ENCODE measurements around the gene CCN6.
A peak's percentile ranks its signal among the peaks of the same experiment; 100 is the strongest.
"Not testable (repeated sequence)": the region's sequence is repeated elsewhere in the genome, so short reads cannot be mapped to it uniquely, and the experiment has no call there.

CCN6 gene

DNA sequence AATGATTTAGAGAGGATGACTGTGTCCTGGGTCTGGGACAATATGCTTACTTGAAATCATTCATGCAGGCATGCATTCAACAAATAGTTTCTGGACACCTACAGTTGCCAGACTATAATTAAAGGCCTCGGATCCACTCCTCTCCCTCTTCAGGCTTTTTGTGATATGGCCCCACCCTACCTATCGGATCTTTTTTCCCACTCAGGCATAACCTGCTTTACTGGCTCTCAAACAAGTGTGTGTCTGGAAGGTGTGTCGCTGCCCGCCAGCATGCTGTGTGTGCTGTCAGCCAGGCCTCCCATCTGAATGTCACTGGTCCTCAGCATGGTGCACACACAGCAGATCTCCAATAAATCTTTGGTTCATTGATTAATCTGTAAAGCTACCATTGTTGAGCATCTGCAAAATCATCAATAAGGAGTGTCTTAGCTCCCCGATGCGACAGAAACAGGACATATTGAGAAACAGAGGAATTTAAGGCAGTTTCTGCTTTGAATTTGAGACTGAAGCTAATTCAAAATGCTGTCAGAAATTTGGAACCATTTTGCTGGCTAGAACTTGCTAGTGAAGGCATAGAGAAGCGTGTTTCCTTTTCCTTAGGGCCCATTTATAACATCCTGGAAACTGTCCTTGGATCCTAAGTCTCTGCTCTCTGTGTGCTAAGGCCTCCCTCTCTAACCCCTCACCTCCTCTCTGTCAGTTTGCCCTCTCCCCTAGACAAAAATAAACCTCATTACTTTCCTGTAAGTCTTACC lies 23.5 kb upstream of the CCN6 start:
- DNase-seq (ENCODE audit: low read depth in 2 of 2), result no peak

DNA sequence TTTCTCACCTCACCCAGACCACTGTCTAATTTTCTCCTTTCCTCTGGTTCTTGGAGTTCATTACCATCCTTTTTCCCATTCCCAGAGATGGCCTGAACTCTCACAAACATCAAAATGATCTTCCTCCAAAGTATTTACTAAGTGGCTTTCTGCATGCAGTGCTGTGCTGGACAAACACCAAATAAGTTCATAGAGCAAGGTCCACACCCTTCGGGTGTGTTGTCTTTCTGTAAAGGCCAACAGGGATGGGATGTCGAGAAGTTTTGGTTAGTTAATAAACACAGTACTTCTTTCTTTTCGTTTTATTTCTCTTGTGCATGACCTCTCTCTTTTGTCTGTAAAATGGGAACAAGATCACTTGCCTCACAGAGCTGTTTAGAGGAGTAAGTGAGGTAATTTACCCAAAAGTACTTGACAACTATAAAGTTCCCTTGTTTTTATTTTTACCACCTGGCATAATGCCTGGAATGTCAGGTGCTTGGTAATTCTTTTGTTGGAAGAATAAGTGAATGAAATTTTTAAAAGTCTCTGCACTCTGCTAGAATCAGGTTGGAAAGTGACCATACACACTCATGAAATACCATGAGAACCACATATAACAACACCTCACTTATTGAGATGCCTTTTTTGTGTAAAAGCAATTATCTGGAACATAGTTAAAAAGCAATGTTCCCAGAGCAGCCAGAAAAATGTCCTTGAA lies 22.8 kb upstream of the CCN6 start:
- DNase-seq (ENCODE audit: low read depth in 2 of 2), result no peak

DNA sequence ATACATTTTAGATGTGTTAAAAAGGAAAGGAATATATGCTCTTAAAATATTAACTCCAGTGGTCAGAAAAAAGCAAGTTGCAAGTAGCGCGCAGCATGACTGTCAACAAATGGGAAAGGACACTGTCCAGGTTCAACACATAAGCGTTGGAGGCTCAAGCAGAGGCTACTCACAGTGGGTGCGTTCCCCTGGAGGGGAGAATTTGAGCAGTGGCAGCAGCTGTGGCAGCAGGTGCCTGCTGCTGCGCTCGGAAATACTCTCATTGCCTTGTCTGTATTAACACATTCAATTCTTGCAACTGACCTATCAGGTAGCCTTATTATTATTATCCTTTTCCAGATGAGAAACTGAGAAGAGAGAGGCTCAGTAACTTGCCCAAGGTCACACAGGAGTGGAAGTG lies 21.9 kb upstream of the CCN6 start:
- no peak for DNase-seq (ENCODE audit: low read depth in 2 of 2)

DNA sequence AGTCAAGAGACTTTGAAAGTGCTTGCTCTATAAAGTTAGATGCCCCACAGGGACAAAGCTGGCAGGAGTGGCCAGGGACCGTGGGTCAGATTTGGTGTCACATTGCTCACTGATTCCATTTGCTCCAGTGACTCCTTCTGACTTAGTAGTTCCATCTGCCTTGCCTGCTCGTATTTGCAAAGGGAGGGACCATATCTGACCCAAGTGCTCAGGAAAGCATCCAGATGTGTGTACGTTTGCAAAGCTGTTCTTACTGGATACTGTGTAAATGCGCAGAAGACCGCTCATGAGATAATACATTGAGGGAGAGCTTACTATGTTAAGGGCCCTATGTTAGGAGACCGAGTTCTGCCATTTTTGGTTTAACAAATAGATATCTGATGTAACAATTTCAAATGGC lies 21.2 kb upstream of the CCN6 start:
- DNase-seq (ENCODE audit: low read depth in 2 of 2), result no peak

DNA sequence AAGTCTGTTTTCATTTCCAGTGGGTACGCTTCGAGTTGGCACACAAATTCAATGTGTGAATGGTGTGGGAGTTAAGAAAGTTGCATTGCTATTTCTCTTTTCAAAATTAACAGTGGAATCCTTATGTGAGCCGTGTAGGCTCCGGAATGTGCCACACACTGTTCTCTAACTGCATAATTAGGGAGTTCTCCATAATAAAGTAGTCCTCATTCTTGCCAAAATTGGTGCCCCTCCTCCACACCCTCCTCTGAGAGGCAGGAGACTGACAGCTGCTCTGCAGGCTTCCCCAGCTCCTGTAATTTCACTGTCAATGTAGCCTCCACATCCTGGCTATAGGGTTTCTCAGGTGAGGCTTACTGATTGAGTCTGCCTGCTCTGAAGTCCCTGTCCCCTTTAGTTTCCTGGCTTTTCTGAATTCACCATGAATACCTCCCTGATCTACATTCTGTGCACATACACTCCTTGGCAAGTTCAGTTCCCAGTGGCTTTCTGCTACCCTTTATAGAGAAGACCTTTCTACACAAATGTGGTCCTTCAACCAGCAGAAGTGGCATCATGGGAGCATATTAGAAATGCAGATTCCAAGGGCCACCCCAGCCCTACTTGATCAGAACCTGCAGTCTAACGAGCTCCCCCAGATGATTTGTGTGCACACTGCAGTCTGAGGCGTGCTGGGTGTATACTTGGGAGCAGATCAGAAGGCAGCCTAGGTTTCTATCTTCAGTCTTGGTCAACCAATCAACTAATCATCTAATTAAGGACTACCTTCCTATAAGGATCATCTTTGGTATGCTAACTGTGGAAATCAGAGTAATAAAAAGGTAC lies 19.9 kb upstream of the CCN6 start:
- no peak for DNase-seq (ENCODE audit: low read depth in 2 of 2)

DNA sequence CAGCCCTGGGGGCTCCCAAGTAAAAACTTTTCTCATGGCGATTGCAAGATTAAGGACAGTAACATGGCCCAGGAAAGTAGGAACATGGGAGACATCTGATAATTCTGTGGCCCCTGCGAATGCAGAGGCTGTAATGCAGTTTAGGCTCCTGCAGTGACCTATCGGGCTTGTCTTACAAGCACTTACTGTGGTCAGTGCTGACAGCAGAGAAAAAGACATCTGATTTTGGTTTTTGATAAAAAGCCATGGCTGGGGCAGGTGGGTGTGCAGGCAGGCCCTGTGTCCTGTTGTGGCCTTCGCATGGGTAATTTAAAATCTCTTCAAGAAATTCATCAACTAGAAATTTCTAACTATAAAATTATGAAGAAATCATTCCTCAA lies 19.3 kb upstream of the CCN6 start:
- no peak for DNase-seq (ENCODE audit: low read depth in 2 of 2)

DNA sequence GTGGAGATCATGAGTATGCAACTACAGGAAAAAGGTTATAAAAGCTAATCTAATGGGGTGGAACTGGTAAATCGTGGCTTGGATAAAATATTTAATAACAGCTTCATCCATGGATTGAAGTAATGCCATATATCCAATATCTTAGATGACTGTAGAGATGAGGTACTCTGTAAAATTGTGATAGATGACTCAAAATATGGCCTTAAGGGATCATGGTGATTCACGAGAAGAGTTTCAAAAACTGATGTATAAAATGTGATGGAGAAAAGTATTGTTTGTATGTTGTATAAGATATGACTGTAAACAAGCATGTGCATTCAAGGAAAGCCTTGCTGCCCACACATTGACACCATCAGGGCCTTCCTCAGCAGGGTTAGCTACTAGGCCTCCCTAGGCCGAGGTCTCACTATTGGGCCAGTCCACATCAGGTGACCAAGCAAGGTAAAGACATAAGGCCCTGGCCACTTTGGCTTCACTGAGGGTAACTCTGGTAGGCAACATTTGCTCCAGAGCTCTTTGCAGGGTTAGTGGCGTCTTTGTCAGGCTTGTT lies 17.7 kb upstream of the CCN6 start:
- DNase-seq (ENCODE audit: low read depth in 2 of 2), result no peak

DNA sequence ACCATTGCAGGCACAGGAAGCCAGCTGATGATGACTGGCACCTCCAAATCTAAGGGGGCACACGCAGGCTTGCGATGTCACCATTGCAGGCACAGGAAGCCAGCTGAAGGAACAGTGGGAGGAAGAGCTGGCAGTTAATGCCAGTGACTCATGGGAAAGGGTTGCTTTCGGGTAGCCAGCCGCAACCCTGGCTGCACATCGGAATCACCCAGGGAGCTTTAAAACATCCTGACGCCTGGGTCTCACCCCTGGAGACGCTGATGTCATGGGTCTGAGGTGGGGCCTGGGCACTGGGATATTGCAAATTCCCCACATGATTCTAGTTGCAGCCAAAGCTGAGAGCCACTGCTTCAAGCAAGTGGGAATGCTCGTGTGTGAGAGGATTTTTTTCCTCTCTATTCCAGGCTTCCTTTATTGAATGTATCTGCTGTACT lies 16.1 kb upstream of the CCN6 start:
- no peak for DNase-seq (ENCODE audit: low read depth in 2 of 2)

DNA sequence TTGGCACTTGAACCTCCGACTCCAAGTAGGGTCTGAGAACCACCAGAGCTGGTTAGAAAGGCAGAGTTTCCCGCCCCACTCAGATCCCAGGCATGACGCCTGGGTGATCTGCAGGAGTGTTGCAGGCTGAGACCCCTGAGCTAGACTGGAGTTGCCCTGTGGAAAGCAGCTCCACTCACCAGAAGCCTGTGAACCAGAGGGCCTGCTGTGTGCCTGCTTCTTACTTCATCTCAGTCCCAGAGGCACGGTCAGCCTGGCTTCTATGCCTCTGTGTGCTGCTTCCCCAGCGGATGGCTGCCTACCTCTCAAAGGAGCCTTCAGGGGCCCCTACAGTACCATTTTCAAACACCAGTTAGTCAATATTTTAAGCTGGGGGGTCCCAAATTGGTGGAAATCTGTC lies 15.6 kb upstream of the CCN6 start:
- no peak for DNase-seq (ENCODE audit: low read depth in 2 of 2)

DNA sequence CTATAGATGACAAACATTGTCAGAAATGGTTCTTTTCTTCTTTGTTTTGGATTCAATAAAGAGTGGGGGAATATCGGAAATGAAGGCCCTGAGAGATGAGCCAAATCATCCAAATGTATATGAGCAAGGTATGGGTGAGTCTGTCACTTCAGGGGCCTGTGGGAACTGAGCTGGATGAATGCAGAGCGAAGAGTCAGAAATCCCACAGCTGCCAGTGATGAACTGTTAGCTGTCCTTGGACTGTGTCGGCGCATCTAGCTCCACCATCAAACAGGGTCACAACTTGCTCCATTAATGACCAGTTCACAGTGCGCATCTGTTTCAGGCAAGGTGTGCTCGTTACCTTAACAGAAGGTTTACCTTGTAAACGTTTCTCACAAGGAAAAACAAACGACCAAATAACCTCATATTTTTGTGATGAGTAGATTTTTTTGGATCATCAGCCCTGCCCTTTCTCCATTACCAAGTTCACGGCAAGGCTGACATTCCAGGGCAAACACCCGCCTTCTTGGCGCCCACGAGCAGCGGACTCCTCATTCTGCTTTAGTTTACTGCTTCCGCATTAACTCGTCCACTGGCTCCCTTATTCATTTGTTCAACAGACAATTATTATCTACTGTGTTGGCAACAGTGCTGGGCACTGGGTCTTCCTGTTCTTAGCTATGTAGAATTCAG lies 15.0 kb upstream of the CCN6 start:
- no peak for DNase-seq (ENCODE audit: low read depth in 2 of 2)

DNA sequence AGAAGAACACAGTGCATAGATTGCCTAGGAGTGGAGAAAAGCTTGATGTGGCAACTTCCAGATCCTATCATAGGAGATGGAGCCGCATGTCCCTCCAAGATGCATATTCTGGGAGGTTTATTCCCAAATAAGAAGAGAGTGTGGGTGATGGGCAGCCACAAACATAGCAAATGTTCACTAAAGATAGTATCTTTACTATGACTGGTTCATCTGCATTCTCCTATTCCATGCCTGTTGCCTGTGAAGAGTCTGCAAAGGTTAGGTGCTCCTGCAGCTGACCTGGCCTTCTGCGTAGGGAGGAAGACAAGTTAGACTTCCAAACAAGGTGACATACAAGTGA lies 14.5 kb upstream of the CCN6 start:
- no peak for DNase-seq (ENCODE audit: low read depth in 2 of 2)

DNA sequence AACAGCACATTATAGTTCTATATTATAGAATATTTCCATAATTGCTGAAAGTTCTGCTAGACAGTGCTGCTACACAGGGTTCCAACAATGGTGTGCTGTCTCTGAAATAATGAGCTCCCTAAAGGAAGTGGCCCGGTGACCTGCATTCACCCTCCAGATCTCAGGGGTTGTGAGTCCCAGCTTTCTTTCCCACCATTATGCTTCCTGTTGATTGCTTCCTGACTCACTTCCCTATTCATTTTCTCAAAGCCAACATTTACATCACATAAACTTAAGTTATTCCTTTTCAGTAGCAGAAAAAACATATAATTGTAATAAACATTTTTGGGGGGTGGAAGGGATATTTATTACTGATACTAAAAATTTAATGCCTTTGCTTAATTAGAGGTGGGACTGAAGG lies 12.9 kb upstream of the CCN6 start:
- no peak for DNase-seq (ENCODE audit: low read depth in 2 of 2)

DNA sequence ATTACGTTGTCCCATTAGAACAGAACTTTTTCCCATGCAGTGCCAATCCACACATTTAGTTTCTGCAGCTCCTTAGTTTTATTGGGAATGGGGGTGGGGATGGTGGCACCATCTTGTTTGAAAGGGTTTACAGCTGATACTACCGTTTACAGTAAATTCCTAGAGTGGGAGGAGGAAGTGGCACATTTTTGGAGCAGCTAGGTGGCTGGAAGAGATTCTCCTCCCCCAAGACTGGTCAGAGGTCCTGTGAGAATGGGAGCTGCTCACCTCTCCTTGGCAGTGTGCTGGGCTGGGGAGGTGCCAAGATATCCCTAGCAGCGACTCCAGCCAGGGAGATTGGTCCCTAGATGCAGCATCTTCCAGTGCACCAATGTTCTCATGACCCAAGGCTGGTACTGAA lies 12.4 kb upstream of the CCN6 start:
- no peak for DNase-seq (ENCODE audit: low read depth in 2 of 2)

DNA sequence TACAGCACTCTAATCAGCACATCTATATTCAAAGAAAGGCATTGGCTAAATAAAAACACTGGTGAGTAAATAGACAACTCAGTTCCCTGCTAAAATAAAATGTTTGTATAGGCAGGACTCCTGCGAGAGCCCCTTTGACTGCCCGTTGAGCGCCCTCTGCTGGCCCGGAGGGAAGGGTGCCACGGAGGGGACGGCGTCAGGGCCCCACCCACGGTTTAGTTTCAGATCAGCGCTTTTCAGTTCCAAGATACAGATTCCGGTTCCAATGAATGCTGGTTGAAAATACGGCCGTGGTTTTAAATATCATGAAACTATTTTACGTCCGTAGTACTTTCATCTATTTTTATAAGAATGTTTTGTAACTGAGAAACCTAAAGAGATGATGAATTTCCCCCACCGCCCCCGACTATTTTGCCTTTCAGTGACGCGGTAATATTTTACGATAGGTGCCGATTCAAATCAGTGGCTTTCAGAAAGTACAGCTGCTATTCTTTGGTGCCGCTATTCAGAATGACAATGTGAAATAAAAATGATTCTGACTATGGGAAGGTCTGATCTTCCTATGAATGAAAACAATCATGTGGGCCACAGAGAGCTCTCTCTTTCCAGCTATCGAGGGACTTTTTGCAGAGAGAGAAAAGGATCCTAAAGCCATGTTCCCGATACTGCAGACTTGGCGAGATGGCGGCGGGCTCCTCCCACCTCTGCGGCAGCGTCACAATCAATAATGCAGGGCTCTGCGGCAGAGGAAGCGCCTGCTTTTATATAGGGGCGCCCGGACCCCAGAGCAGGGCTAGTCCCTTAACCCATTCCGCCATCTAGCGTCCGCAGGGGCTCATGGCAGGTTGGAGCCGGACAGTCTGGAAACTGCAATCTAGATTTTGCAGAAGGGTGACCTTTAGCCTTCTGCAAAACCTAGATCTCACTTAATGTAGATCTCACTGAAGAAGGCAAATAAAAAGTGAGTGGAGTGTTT lies 10.6 kb upstream of the CCN6 start:
- peak; percentile 82 to 85 for DNase-seq (ENCODE audit: low read depth in 2 of 2)

DNA sequence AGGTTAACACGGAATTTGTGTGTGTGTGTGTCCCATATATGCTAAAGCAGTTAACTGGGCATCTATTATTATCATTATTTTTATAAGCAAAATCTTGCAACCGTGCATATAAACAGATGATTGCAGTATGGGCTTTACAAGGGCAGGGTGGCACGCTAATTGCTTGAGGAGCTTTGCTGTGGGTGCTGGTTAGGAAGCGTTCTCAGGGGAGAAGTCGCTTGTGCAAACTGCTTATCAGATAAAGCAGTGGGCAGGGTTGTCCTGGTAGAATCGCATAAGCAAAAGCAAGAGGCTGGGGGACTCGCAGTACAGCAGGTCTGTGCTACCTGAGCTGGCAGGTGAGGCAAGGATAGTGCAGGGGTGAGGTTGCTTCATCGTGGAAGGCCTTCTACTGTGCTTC lies 9.7 kb upstream of the CCN6 start:
- DNase-seq (ENCODE audit: low read depth in 2 of 2), result no peak

DNA sequence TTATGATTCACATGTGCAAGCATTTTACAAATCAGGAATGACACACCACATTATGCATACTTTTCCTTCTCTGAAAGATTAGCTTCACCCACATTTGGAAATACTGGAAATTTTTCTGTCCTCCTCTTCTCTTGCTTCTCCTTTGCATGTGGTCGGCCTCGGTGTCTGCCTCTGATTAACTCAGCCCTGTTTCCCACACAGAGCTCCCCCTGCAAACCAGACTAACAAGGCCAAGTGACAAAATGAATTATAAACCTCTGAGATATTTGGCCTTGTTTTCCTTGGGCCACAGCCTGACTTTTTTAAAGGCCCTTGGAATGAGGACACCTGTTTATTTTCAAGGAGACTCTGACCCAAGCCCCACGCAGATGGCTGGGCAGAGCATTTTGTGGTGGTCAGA lies 9.0 kb upstream of the CCN6 start:
- DNase-seq (ENCODE audit: low read depth in 2 of 2), result no peak

DNA sequence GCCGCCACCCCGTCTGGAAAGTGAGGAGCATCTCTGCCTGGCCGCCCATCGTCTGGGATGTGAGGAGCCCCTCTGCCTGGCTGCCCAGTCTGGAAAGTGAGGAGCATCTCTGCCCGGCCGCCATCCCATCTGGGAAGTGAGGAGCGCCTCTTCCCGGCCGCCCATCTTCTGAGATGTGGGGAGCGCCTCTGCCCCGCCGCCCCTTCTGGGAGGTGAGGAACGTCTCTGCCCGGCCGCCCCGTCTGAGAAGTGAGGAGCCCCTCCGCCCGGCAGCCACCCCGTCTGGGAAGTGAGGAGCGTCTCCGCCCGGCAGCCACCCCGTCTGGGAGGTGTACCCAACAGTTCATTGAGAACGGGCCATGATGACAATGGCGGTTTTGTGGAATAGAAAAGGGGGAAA lies 6.4 kb upstream of the CCN6 start:
- not testable (repeated sequence) for DNase-seq (ENCODE audit: low read depth in 2 of 2)

DNA sequence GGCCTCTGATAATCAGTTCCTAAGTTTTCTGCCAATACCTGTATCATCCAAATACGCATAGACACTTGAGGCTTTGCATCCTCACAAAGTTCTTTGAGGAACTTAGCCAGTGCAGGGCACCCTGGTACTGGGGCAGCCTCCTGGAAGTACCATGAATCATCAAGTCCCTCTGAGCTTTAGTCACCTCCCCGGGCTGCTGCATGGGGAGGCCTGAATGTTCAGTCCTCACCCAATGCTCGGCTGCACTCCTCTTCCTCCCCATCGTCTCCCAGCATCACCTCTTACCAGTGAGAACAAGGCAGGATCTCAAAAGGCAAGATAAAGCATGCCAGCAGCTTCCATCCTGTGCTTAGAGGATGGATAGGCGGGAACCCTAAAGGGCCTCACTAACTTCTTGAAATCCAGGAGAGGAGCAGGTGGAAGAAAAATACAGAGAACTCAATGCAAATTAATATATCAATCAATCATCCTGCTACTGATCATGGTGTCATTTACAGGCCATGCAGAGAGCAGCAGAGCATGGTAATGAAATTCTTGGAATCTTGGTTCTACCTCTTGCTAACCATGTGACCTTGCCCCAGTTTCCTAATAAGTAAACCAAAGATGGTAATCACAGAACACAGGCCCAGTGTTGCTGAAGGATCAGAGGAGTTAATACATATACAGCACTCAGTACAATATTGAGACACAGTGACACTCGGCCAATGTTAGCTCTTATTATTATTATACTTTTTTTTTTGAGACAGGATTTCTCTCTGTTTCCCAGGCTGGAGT lies 4.7 kb upstream of the CCN6 start:
- no peak for DNase-seq (ENCODE audit: low read depth in 2 of 2)

DNA sequence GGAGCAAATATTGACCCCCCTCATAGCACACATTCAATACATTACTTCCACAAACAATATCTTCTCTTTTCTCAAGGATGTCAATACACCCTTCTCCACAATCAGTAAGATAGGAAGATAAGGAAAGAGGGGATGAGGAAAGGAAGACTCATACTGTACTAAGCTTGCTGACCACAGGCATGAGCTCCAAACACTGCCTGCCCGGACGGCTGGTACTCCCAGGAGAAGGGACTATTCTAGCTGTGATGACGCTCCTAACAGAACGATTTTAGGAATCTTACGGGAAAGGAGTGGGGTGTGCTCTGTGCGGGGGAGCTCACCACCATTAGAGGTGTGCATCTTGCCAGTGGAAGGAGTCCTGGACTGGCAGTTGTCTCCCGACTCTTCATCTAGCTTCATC lies 3.9 kb upstream of the CCN6 start:
- no peak for DNase-seq (ENCODE audit: low read depth in 2 of 2)

DNA sequence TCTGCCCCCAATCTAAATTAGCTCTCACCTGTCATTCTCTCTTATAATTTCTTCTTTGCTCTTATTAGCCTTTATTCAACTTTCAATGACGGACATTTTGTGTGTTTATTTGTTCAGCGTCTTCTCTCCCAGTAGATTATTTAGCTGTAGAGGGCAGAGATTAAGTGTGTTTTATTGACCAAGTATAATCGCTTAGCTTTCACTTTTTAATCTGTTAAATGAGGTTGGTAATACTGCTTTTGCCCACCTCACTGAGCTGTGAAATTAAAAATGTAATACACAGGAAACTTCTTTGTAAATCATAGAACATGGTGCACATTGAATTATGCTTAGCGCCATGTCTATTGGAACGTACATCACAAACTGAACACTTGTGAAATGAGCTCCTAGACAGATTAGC lies 3.5 kb upstream of the CCN6 start:
- DNase-seq (ENCODE audit: low read depth in 2 of 2), result no peak

All from stimulated activated CD8-positive, alpha-beta memory T cell treated with anti-CD3 and anti-CD28 coated beads, Interleukin-2, amount 100 ng/mL, for 1 hour (primary cell).